B cell (primary cell): ENCODE data around the gene COL4A1. TPM values are rescaled to one million over a fixed set of nuclear protein-coding genes. Genes with fewer than 3 reads are reported as not detected.

Experiments used
- ATAC-seq: fragments of 200-7000 bp; cut with Tn5 transposase; one replicate; pipeline ENCODE4 v1.10.0; 2021; ENCODE audit warnings: low read depth, mild to moderate bottlenecking, moderate number of reproducible peaks, moderate library complexity
- CTCF ChIA-PET: fragments of 350-600 bp; sonication (Branson Sonifier 250); formaldehyde crosslinking; loops from one replicate; lab custom pipeline; 2021; ENCODE audit warnings: antibody characterized with exemption, inconsistent platforms; lab: Charles Lee
- POLR2A ChIA-PET: fragments of 350-600 bp; sonication (Branson Sonifier 250); formaldehyde crosslinking; loops from one replicate; lab custom pipeline; 2021; ENCODE audit warnings: antibody characterized with exemption; lab: Charles Lee
- DNase-seq: peaks from one replicate; pipeline ENCODE4 v3.0.0; 2013
- H2AFZ ChIP-seq: 2 replicates; pipeline ENCODE4 v1.6.1; 2012; ENCODE audit warnings: mild to moderate bottlenecking, low read depth, low read length; ENCODE audit not compliant: insufficient read depth, poor library complexity, severe bottlenecking
- H3K27ac ChIP-seq, 2 donors: 1 replicate in 1 of 2; 2 replicates in 1 of 2; pipeline ENCODE4 v1.5.1; 2012 to 2013; ENCODE audit warnings: low read length in 2 of 2, mild to moderate bottlenecking in 2 of 2, moderate library complexity in 1 of 2
- H3K27me3 ChIP-seq, 4 experiments: fragments of 200-600 bp in 1 of 4; sonication (generic) in 1 of 4; replicated peaks in 1 of 4; 1 replicate in 2 of 4; 2 replicates in 2 of 4; pipeline versions ENCODE4 v1.6.1 to v1.7.0; 2013 to 2016; ENCODE audit warnings: low read length in 3 of 4, mild to moderate bottlenecking in 2 of 4, mixed read lengths in 1 of 4, moderate library complexity in 1 of 4; ENCODE audit not compliant: insufficient read depth in 4 of 4, control insufficient read depth in 3 of 4; ENCODE audit errors: control extremely low read depth in 1 of 4
- H3K36me3 ChIP-seq, 2 experiments: replicated peaks in 1 of 2; 1 replicate in 1 of 2; 2 replicates in 1 of 2; pipeline versions ENCODE4 v1.6.1 to v1.7.1; 2013; ENCODE audit warnings: low read length in 1 of 2; ENCODE audit not compliant: insufficient read depth in 2 of 2, control insufficient read depth in 1 of 2; ENCODE audit errors: control extremely low read depth in 1 of 2, extremely low read depth in 1 of 2
- H3K4me1 ChIP-seq, 2 donors: fragments of 200-600 bp in 1 of 2; sonication (generic) in 1 of 2; 1 replicate in 1 of 2; 2 replicates in 1 of 2; pipeline versions ENCODE4 v1.5.1 to v1.6.1; 2013 to 2017; ENCODE audit warnings: low read length in 2 of 2; ENCODE audit not compliant: control insufficient read depth in 2 of 2, insufficient read depth in 2 of 2
- H3K4me2 ChIP-seq: replicated peaks from 2 replicates; pipeline ENCODE3; 2012; ENCODE audit warnings: mild to moderate bottlenecking, low read depth, low read length; ENCODE audit not compliant: poor library complexity, severe bottlenecking
- H3K4me3 ChIP-seq, 5 experiments: fragments of 200-600 bp in 1 of 5; sonication (generic) in 1 of 5; 1 replicate in 3 of 5; 2 replicates in 2 of 5; pipeline versions ENCODE4 v1.5.1 to v1.7.0; 2011 to 2016; ENCODE audit warnings: low read length in 4 of 5, mild to moderate bottlenecking in 4 of 5, low read depth in 2 of 5, control low read depth in 1 of 5, moderate library complexity in 1 of 5; ENCODE audit not compliant: insufficient read depth in 1 of 5; ENCODE audit errors: control extremely low read depth in 1 of 5, extremely low read depth in 1 of 5
- H3K79me2 ChIP-seq: fragments of 200-600 bp; sonication (generic); one replicate; pipeline ENCODE4 v1.6.0; 2016; ENCODE audit warnings: low read length; ENCODE audit not compliant: control insufficient read depth, insufficient read depth
- H3K9ac ChIP-seq: fragments of 200-600 bp; sonication (generic); 2 replicates; pipeline ENCODE4 v1.6.1; 2017; ENCODE audit warnings: mild to moderate bottlenecking, low read length, moderate library complexity
- H3K9me3 ChIP-seq, 3 donors: one replicate each; pipeline versions ENCODE4 v1.6.1 to v1.7.1; 2013; ENCODE audit warnings: low read length in 2 of 3; ENCODE audit not compliant: control insufficient read depth in 2 of 3, insufficient read depth in 1 of 3; ENCODE audit errors: control extremely low read depth in 1 of 3
- H4K20me1 ChIP-seq: 2 replicates; pipeline ENCODE4 v1.6.0; 2012; ENCODE audit warnings: mild to moderate bottlenecking, low read length; ENCODE audit not compliant: insufficient read depth, control insufficient read depth, poor library complexity, severe bottlenecking
- H3K27ac Mint-ChIP-seq: one replicate; pipeline ENCODE4 v1.8.0; 2021; ENCODE audit warnings: mixed read lengths
- H3K27me3 Mint-ChIP-seq: one replicate; pipeline ENCODE4 v1.8.0; 2021; ENCODE audit warnings: mixed read lengths
- H3K4me1 Mint-ChIP-seq: one replicate; pipeline ENCODE4 v1.8.0; 2021; ENCODE audit warnings: mixed read lengths
- H3K4me3 Mint-ChIP-seq: one replicate; pipeline ENCODE4 v1.8.0; 2021; ENCODE audit warnings: mixed read lengths
- H3K9me3 Mint-ChIP-seq: one replicate; pipeline ENCODE4 v1.8.0; 2022; ENCODE audit warnings: mixed read lengths; ENCODE audit not compliant: insufficient read depth
- EZH2 ChIP-seq: IDR thresholded peaks from 2 replicates; pipeline ENCODE4 v1.6.1; 2012; ENCODE audit warnings: borderline replicate concordance, low read depth, mild to moderate bottlenecking, moderate library complexity, low read length; ENCODE audit not compliant: insufficient read depth, poor library complexity, severe bottlenecking
- WGBS: methylation state at CpG from one replicate; pipeline ENCODE4 v1.1.5; 2013; ENCODE audit warnings: missing lambda C conversion rate; ENCODE audit not compliant: insufficient coverage; 5-methylcytosine and 5-hydroxymethylcytosine counted together
- intact Hi-C: fragments of 100-400 bp; cut with micrococcal nuclease; formaldehyde crosslinking; loops from one replicate; pipeline ENCODE4 v1.10.0; 2022
- polyA plus RNA-seq: library from polyadenylated mRNA; depleted of rRNA; stranded (reverse); fragments of >200 nt; gene quantifications from 2 replicates; pipeline ENCODE4 v1.2.3, GENCODE V29; 2012
- total RNA-seq, 2 donors: library from RNA; stranded (reverse); fragments of 120-200 nt in 1 of 2; gene quantifications; 1 replicate in 1 of 2; 2 replicates in 1 of 2; pipeline versions ENCODE4 v1.2.3 to v1.2.4, GENCODE V29; 2013 to 2022
- TF ChIP-seq, protein P1 (sequence below): fragments of 200-600 bp; IDR thresholded peaks from one replicate; pipeline ENCODE4 v1.8.0; 2022; ENCODE audit warnings: antibody characterized with exemption, mild to moderate bottlenecking

COL4A1 gene
- total and polyA plus RNA-seq, 2 donors (not counting 1 experiment from before 2014, with no cell fraction given): not detected

DNA sequence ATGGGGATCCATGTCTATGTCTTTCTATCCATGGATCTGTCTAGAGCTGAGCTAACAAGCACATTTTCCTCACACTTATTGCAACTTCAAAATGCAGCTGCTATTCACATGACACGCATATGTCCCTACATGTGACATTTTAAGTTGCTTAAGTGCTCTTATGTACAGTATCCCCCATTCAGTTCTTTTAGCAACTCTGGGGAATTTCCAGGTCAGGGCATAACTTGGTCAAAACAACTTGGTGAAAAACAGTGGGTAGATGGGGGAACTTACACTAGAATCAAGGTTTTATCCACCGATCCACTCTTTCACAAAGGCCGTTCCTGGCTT is 73.0 kb downstream of the COL4A1 start:
- H3K27me3 Mint-ChIP-seq: peaks cover 27% of the 10 kb centered on the region
- TF ChIP-seq EZH2: no peak
- TF ChIP-seq, protein P1, sequence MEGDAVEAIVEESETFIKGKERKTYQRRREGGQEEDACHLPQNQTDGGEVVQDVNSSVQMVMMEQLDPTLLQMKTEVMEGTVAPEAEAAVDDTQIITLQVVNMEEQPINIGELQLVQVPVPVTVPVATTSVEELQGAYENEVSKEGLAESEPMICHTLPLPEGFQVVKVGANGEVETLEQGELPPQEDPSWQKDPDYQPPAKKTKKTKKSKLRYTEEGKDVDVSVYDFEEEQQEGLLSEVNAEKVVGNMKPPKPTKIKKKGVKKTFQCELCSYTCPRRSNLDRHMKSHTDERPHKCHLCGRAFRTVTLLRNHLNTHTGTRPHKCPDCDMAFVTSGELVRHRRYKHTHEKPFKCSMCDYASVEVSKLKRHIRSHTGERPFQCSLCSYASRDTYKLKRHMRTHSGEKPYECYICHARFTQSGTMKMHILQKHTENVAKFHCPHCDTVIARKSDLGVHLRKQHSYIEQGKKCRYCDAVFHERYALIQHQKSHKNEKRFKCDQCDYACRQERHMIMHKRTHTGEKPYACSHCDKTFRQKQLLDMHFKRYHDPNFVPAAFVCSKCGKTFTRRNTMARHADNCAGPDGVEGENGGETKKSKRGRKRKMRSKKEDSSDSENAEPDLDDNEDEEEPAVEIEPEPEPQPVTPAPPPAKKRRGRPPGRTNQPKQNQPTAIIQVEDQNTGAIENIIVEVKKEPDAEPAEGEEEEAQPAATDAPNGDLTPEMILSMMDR: no peak
- no peaks in the 10 kb centered on the region for H3K9me3 Mint-ChIP-seq
- H2AFZ ChIP-seq: no peak overlapping the region
- ChIA-PET POLR2A (no interaction called here), CTCF (no interaction called here)
- no peak overlapping the region for H3K4me3 Mint-ChIP-seq
- no peaks in the 10 kb centered on the region for H3K4me1 ChIP-seq
- H4K20me1 ChIP-seq: no peaks in the 10 kb centered on the region
- no peaks in the 10 kb centered on the region for H3K36me3 ChIP-seq
- no peaks in the 10 kb centered on the region for H3K4me1 Mint-ChIP-seq
- H3K9ac ChIP-seq: no peak overlapping the region
- H3K27ac ChIP-seq: no peak overlapping the region
- H3K79me2 ChIP-seq: no peaks in the 10 kb centered on the region
- H3K4me3 ChIP-seq: no peak overlapping the region
- H3K27ac Mint-ChIP-seq: no peak overlapping the region
- 59% methylated on average over 3 of the region's 3 CpGs for WGBS
- intact Hi-C loops: no loop called here
- ATAC-seq: no peak
- DNase-seq: no peak
- no peaks in the 10 kb centered on the region for H3K9me3 ChIP-seq
- H3K4me2 ChIP-seq: no peak overlapping the region
- H3K27me3 ChIP-seq: peaks cover 0 to 6% (median 0%) of the 10 kb centered on the region in 4 experiments

DNA sequence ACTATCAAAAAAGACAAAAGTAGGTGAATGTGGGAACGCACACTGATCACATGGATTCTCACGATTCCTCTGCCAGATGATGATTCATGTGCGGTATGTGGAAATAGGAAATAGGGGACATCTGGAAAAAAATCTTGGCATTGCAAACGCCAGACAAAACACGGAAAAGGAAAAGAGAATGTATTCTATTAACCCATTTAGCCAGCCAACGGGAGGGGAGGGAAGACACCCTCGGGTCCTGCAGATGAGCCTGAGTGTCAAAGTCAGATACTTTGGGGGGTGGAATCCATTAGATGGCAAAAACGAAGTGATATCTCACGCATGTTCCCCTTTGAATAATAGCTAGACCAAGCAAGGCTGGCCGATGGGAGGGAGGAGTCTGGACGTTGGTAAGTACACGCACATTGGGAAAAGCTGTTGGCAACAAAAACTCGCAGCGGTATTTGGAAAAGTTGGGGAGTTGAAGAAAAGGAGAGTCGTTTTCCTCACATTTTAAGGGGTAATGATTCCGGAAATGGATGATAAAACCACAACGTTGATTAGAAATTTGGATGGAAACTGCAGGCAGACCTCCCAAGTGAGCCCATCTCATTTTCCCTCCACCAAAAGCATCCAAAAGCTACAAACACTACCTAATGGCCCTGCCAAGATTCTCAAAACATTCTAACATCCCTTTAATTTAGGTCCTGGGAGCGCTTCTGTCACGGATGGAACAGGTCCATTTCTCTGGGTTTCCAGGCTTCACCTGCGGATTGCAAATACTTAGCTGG is 73.6 kb downstream of the COL4A1 start:
- no peak for ATAC-seq
- Mint-ChIP-seq H3K4me3 (no peak overlapping the region), H3K4me1 (no peaks in the 10 kb centered on the region), H3K9me3 (no peaks in the 10 kb centered on the region), H3K27ac (no peak overlapping the region), H3K27me3 (peaks cover 24% of the 10 kb centered on the region)
- CTCF ChIA-PET: interaction anchor here (2.3 kb wide), 1 partner anchor 12 kb away, joined by 8 read pairs; no protein-coding TSS in a partner anchor
- POLR2A ChIA-PET: no interaction called here
- Histone ChIP-seq H3K27me3 (peaks cover 0 to 8% (median 0%) of the 10 kb centered on the region in 4 experiments), H3K9me3 (no peaks in the 10 kb centered on the region), H3K4me2 (no peak overlapping the region), H3K4me3 (no peak overlapping the region), H4K20me1 (no peaks in the 10 kb centered on the region), H3K4me1 (no peaks in the 10 kb centered on the region), H3K27ac (no peak overlapping the region), H3K36me3 (no peaks in the 10 kb centered on the region), H3K9ac (no peak overlapping the region), H2AFZ (no peak overlapping the region), H3K79me2 (no peaks in the 10 kb centered on the region)
- intact Hi-C loops: no loop called here
- 95% methylated on average over 7 of the region's 20 CpGs for WGBS
- no peak for DNase-seq
- no peak for TF ChIP-seq EZH2
- TF ChIP-seq, protein P1: no peak
